GM06990 (cell line): ENCODE results near the gene NFE2L3.
"Not testable (repeated sequence)": the region's sequence is repeated elsewhere in the genome, so short reads cannot be mapped to it uniquely, and the experiment has no call there.

ENCODE experiments used
- DNase-seq: peaks from one replicate; pipeline ENCODE4 v3.0.0-alpha.2; 2011; ENCODE audit not compliant: insufficient read length; ENCODE audit errors: extremely low read depth
- H3K27me3 ChIP-seq: replicated peaks from 2 replicates; pipeline ENCODE4 v1.6.0; 2011; ENCODE audit warnings: low read length; ENCODE audit not compliant: control insufficient read depth, insufficient read depth
- H3K36me3 ChIP-seq: 2 replicates; pipeline ENCODE4 v1.5.1; 2011; ENCODE audit warnings: low read length; ENCODE audit not compliant: control insufficient read depth, insufficient read depth
- H3K4me3 ChIP-seq: replicated peaks from 2 replicates; pipeline ENCODE4 v1.5.1; 2011; ENCODE audit warnings: low read depth, mild to moderate bottlenecking, control low read depth, low read length
- CTCF ChIP-seq: IDR thresholded peaks from 2 replicates; pipeline ENCODE4 v1.5.1; 2011; ENCODE audit warnings: low read length, control low read depth, mild to moderate bottlenecking, inconsistent platforms; ENCODE audit not compliant: insufficient read depth, poor library complexity, severe bottlenecking

NFE2L3 gene

GRCh38 chr7:26143298-26144048 is 8.5 kb upstream of the NFE2L3 start:
- Histone ChIP-seq H3K4me3 (no peak overlapping the region), H3K36me3 (no peaks in the 10 kb centered on the region), H3K27me3 (no peaks in the 10 kb centered on the region)
- no peak for TF ChIP-seq CTCF
- DNase-seq = no peak

- no peak for DNase-seq
- no peak overlapping the region for H3K4me3 ChIP-seq
- no peak for TF ChIP-seq CTCF
- H3K36me3 ChIP-seq = no peaks in the 10 kb centered on the region
- no peaks in the 10 kb centered on the region for H3K27me3 ChIP-seq
Observed at GRCh38 chr7:26144184-26145080, 7.6 kb upstream of the NFE2L3 start.

GRCh38 chr7:26145238-26145637 is 6.8 kb upstream of the NFE2L3 start:
- no peaks in the 10 kb centered on the region for H3K27me3 ChIP-seq
- no peak for TF ChIP-seq CTCF
- no peak overlapping the region for H3K4me3 ChIP-seq
- no peak for DNase-seq
- no peaks in the 10 kb centered on the region for H3K36me3 ChIP-seq

- Histone ChIP-seq H3K4me3 (no peak overlapping the region), H3K27me3 (no peaks in the 10 kb centered on the region), H3K36me3 (no peaks in the 10 kb centered on the region)
- DNase-seq = no peak
- no peak for TF ChIP-seq CTCF
Observed at GRCh38 chr7:26147030-26147429, 5.0 kb upstream of the NFE2L3 start.

- not testable (repeated sequence) for DNase-seq, H3K36me3 ChIP-seq, H3K4me3 ChIP-seq, H3K27me3 ChIP-seq
Observed at GRCh38 chr7:26147646-26148306, 4.2 kb upstream of the NFE2L3 start.

GRCh38 chr7:26148307-26148700 is 3.7 kb upstream of the NFE2L3 start:
- not testable (repeated sequence) for H3K36me3 ChIP-seq, DNase-seq, H3K27me3 ChIP-seq, H3K4me3 ChIP-seq
